ENCODE measurements around the gene CSTPP1. TPM values are rescaled to one million over a fixed set of nuclear protein-coding genes. Genes with fewer than 3 reads are reported as not detected.
"Not testable (repeated sequence)": the region's sequence is repeated elsewhere in the genome, so short reads cannot be mapped to it uniquely, and the experiment has no call there.

Gene CSTPP1
- total RNA-seq, 4 donors from 2014 or later: 47.5 to 87.6 (median 57.7) TPM

- DNase-seq (ENCODE audit: low spot score in 2 of 2): no peak
- WGBS, 2 donors: 79 to 83% methylated on average over 5 of the region's 5 CpGs
- intact Hi-C loops (cut with DNase I; ENCODE audit: low total_unique reads): no loop called here
- H3K4me3 ChIP-seq (ENCODE audit: low read depth, poor library complexity, severe bottlenecking): no peak overlapping the region
- TF ChIP-seq, protein P1, sequence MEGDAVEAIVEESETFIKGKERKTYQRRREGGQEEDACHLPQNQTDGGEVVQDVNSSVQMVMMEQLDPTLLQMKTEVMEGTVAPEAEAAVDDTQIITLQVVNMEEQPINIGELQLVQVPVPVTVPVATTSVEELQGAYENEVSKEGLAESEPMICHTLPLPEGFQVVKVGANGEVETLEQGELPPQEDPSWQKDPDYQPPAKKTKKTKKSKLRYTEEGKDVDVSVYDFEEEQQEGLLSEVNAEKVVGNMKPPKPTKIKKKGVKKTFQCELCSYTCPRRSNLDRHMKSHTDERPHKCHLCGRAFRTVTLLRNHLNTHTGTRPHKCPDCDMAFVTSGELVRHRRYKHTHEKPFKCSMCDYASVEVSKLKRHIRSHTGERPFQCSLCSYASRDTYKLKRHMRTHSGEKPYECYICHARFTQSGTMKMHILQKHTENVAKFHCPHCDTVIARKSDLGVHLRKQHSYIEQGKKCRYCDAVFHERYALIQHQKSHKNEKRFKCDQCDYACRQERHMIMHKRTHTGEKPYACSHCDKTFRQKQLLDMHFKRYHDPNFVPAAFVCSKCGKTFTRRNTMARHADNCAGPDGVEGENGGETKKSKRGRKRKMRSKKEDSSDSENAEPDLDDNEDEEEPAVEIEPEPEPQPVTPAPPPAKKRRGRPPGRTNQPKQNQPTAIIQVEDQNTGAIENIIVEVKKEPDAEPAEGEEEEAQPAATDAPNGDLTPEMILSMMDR (IDR thresholded peaks at IDR 0.05): no peak
- no peak for TF ChIP-seq POLR2A (IDR thresholded peaks at IDR 0.05)
Observed at GRCh38 chr11:47202576-47202975, 266.0 kb downstream of the CSTPP1 start.

- TF ChIP-seq POLR2A (IDR thresholded peaks at IDR 0.05): no peak
- TF ChIP-seq, protein P1 (IDR thresholded peaks at IDR 0.05): no peak
- intact Hi-C loops (cut with DNase I; ENCODE audit: low total_unique reads): no loop called here
- WGBS, 2 donors: 33 to 42% methylated on average over 2 of the region's 2 CpGs
- H3K4me3 ChIP-seq (ENCODE audit: low read depth, poor library complexity, severe bottlenecking): no peak overlapping the region
- DNase-seq (ENCODE audit: low spot score in 2 of 2): no peak
Observed at GRCh38 chr11:47204637-47204989, 268.1 kb downstream of the CSTPP1 start.

DNA sequence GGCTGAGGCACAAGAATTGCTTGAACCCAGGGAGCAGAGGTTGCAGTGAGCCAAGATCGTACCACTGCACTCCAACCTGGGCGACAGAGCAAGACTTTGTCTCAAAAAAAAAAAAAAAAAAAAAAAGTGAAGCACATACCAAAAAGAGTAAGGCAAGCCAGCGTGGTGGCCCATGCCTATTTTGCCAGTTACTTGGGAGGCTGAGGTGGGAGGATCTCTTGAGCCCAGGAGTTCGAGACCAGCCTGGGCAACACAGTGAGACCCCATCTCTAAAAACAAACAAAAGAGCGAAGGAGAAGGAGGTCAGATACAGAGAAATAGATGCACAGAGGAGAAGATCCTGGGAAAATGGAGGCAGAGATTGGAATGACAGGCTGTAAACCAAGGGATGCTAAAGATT, 270.0 kb downstream of the CSTPP1 start:
- WGBS, 2 donors: 92 to 97% methylated on average over 5 of the region's 5 CpGs
- intact Hi-C loops (cut with DNase I; ENCODE audit: low total_unique reads); DNase-seq (ENCODE audit: low spot score in 2 of 2); H3K4me3 ChIP-seq (ENCODE audit: low read depth, poor library complexity, severe bottlenecking): not testable (repeated sequence)

GRCh38 chr11:47207459-47207858, 270.9 kb downstream of the CSTPP1 start:
- intact Hi-C loops (cut with DNase I; ENCODE audit: low total_unique reads): no loop called here
- no peak for DNase-seq (ENCODE audit: low spot score in 2 of 2)
- WGBS, 2 donors: 76 to 83% methylated on average over 6 of the region's 6 CpGs
- no peak for TF ChIP-seq POLR2A (IDR thresholded peaks at IDR 0.05)
- TF ChIP-seq, protein P1 (IDR thresholded peaks at IDR 0.05): no peak
- no peak overlapping the region for H3K4me3 ChIP-seq (ENCODE audit: low read depth, poor library complexity, severe bottlenecking)

DNA sequence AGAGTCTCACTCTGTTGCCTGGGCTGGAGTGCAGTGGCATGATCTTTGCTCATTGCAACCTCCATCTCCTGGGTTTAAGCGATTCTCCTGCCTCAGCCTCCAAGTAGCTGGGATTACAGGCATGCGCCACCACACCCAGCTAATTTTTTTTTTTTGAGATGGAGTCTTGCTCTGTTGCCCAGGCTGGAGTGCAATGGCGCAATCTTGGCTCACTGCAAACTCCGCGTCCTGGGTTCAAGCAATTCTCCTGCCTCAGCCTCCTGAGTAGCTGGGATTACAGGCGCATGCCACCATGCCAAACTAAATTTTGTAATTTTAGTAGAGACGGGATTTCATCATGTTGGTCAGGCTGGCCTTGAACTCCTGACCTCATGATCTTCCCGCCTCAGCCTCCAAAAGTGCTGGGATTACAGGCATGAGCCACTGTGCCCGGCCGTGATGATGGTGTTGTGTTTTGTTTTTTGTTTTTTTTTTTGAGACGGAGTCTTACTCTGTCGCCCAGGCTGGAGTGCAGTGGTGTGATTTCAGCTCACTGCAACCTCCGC, 271.5 kb downstream of the CSTPP1 start:
- WGBS, 2 donors: 97% methylated on average over 13 of the region's 13 CpGs
- DNase-seq (ENCODE audit: low spot score in 2 of 2); H3K4me3 ChIP-seq (ENCODE audit: low read depth, poor library complexity, severe bottlenecking); intact Hi-C loops (cut with DNase I; ENCODE audit: low total_unique reads): not testable (repeated sequence)

GRCh38 chr11:47208628-47209027, 272.1 kb downstream of the CSTPP1 start:
- intact Hi-C loops (cut with DNase I; ENCODE audit: low total_unique reads): no loop called here
- H3K4me3 ChIP-seq (ENCODE audit: low read depth, poor library complexity, severe bottlenecking): no peak overlapping the region
- TF ChIP-seq, protein P1 (IDR thresholded peaks at IDR 0.05): no peak
- 92 to 93% methylated on average over 5 of the region's 5 CpGs for WGBS, 2 donors
- no peak for DNase-seq (ENCODE audit: low spot score in 2 of 2)

Small RNA genes within 50 kb of the gene (microRNA-seq; reads per million reads assigned to microRNA genes)
- gene MIR6745 (ENCODE audit: borderline number of aligned reads in 1 of 2, borderline replicate concordance in 2 of 2): 0 reads per million in 2 donors

Other genes with a start within 250 kb of the CSTPP1 start
- 10 to 100 TPM; 56.4 to 70.6 (median 64.3) TPM for gene ARHGAP1, start 236.1 kb upstream of the CSTPP1 start, total RNA-seq
- 10 to 100 TPM; 11.2 to 28.9 (median 16.2) TPM for gene ZNF408, start 235.7 kb upstream of the CSTPP1 start, total RNA-seq
- not detected for gene F2, start 217.5 kb upstream of the CSTPP1 start, total RNA-seq
- 10 to 100 TPM; 29.3 to 36.2 (median 31.3) TPM for gene CKAP5, start 90.5 kb upstream of the CSTPP1 start, total RNA-seq
- 100 to 1,000 TPM in 3 of 4 donors, 10 to 100 TPM in 1; 65.5 to 164 (median 111) TPM for gene LRP4, start 18.2 kb upstream of the CSTPP1 start, total RNA-seq
- 100 to 1,000 TPM; 105 to 239 (median 157) TPM for gene ARFGAP2, start 240.1 kb downstream of the CSTPP1 start, total RNA-seq
- gene PACSIN3, start 249.7 kb downstream of the CSTPP1 start, total RNA-seq: 10 to 100 TPM; 47.7 to 73.5 (median 58.4) TPM

Data from lower leg skin (tissue), 4 donors.